ENCODE data around the gene TEKT1. TPM values are rescaled to one million over a fixed set of nuclear protein-coding genes. Genes with fewer than 3 reads are reported as not detected.
"Not testable (repeated sequence)": the region's sequence is repeated elsewhere in the genome, so short reads cannot be mapped to it uniquely, and the experiment has no call there.

The TEKT1 gene
- total RNA-seq, 1 experiment from 2014 or later: not detected

- Histone ChIP-seq H3K36me3 (ENCODE audit: insufficient read depth, low read length, poor library complexity, severe bottlenecking) (no peaks in the 10 kb centered on the region), H3K27ac (ENCODE audit: low read depth, low read length, poor library complexity, severe bottlenecking) (no peak overlapping the region), H3K4me1 (ENCODE audit: insufficient read depth, low read length, poor library complexity, severe bottlenecking) (no peaks in the 10 kb centered on the region), H3K4me3 (ENCODE audit: low read depth, low read length, poor library complexity, severe bottlenecking) (no peak overlapping the region), H3K9me3 (ENCODE audit: low read depth, low read length, poor library complexity, severe bottlenecking) (peaks cover 4% of the 10 kb centered on the region), H3K27me3 (replicated peaks; ENCODE audit: insufficient read depth, low read depth, low read length, poor library complexity) (peaks cover 44% of the 10 kb centered on the region)
- no peak for DNase-seq (ENCODE audit: low spot score)
- no TSS peak for BruUV-seq (replicated peaks)
- CTCF ChIA-PET: no interaction called here
- POLR2A ChIA-PET (ENCODE audit: low non-redundant PET): no interaction called here
- TF ChIP-seq, protein P1, sequence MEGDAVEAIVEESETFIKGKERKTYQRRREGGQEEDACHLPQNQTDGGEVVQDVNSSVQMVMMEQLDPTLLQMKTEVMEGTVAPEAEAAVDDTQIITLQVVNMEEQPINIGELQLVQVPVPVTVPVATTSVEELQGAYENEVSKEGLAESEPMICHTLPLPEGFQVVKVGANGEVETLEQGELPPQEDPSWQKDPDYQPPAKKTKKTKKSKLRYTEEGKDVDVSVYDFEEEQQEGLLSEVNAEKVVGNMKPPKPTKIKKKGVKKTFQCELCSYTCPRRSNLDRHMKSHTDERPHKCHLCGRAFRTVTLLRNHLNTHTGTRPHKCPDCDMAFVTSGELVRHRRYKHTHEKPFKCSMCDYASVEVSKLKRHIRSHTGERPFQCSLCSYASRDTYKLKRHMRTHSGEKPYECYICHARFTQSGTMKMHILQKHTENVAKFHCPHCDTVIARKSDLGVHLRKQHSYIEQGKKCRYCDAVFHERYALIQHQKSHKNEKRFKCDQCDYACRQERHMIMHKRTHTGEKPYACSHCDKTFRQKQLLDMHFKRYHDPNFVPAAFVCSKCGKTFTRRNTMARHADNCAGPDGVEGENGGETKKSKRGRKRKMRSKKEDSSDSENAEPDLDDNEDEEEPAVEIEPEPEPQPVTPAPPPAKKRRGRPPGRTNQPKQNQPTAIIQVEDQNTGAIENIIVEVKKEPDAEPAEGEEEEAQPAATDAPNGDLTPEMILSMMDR (conservative IDR thresholded peaks at IDR 0.05; ENCODE audit: low read depth, low read length): no peak
- no peak for TF ChIP-seq EZH2 (IDR thresholded peaks at IDR 0.05; ENCODE audit: borderline replicate concordance, low read depth, low read length, poor library complexity, severe bottlenecking)
- intact Hi-C loops (cut with micrococcal nuclease; ENCODE audit: unreplicated experiment): no loop called here
Measured at GRCh38 chr17:6818938-6819337, 12.6 kb downstream of the TEKT1 start.

- H3K27ac ChIP-seq (ENCODE audit: low read depth, low read length, poor library complexity, severe bottlenecking); POLR2A ChIA-PET (ENCODE audit: low non-redundant PET); H3K4me1 ChIP-seq (ENCODE audit: insufficient read depth, low read length, poor library complexity, severe bottlenecking); intact Hi-C loops (cut with micrococcal nuclease; ENCODE audit: unreplicated experiment); H3K9me3 ChIP-seq (ENCODE audit: low read depth, low read length, poor library complexity, severe bottlenecking); H3K36me3 ChIP-seq (ENCODE audit: insufficient read depth, low read length, poor library complexity, severe bottlenecking); CTCF ChIA-PET; DNase-seq (ENCODE audit: low spot score); BruUV-seq (replicated peaks); H3K4me3 ChIP-seq (ENCODE audit: low read depth, low read length, poor library complexity, severe bottlenecking): not testable (repeated sequence)
- H3K27me3 ChIP-seq (replicated peaks; ENCODE audit: insufficient read depth, low read depth, low read length, poor library complexity): peaks cover 30% of the 10 kb centered on the region
Measured at GRCh38 chr17:6816368-6816767, 15.2 kb downstream of the TEKT1 start.

- Histone ChIP-seq H3K36me3 (ENCODE audit: insufficient read depth, low read length, poor library complexity, severe bottlenecking) (no peaks in the 10 kb centered on the region), H3K4me1 (ENCODE audit: insufficient read depth, low read length, poor library complexity, severe bottlenecking) (no peaks in the 10 kb centered on the region), H3K4me3 (ENCODE audit: low read depth, low read length, poor library complexity, severe bottlenecking) (no peak overlapping the region), H3K9me3 (ENCODE audit: low read depth, low read length, poor library complexity, severe bottlenecking) (peaks cover 4% of the 10 kb centered on the region), H3K27ac (ENCODE audit: low read depth, low read length, poor library complexity, severe bottlenecking) (no peak overlapping the region), H3K27me3 (replicated peaks; ENCODE audit: insufficient read depth, low read depth, low read length, poor library complexity) (peaks cover 27% of the 10 kb centered on the region)
- DNase-seq (ENCODE audit: low spot score): no peak
- POLR2A ChIA-PET (ENCODE audit: low non-redundant PET): no interaction called here
- CTCF ChIA-PET: no interaction called here
- BruUV-seq (replicated peaks): no TSS peak
- intact Hi-C loops (cut with micrococcal nuclease; ENCODE audit: unreplicated experiment): no loop called here
- no peak for TF ChIP-seq EZH2 (IDR thresholded peaks at IDR 0.05; ENCODE audit: borderline replicate concordance, low read depth, low read length, poor library complexity, severe bottlenecking)
- TF ChIP-seq, protein P1 (conservative IDR thresholded peaks at IDR 0.05; ENCODE audit: low read depth, low read length): no peak
Measured at GRCh38 chr17:6815775-6816174, 15.8 kb downstream of the TEKT1 start.

- Histone ChIP-seq H3K27ac (ENCODE audit: low read depth, low read length, poor library complexity, severe bottlenecking) (no peak overlapping the region), H3K27me3 (replicated peaks; ENCODE audit: insufficient read depth, low read depth, low read length, poor library complexity) (peaks cover 9% of the 10 kb centered on the region), H3K4me3 (ENCODE audit: low read depth, low read length, poor library complexity, severe bottlenecking) (no peak overlapping the region), H3K4me1 (ENCODE audit: insufficient read depth, low read length, poor library complexity, severe bottlenecking) (no peaks in the 10 kb centered on the region), H3K9me3 (ENCODE audit: low read depth, low read length, poor library complexity, severe bottlenecking) (no peaks in the 10 kb centered on the region), H3K36me3 (ENCODE audit: insufficient read depth, low read length, poor library complexity, severe bottlenecking) (no peaks in the 10 kb centered on the region)
- no TSS peak for BruUV-seq (replicated peaks)
- ChIA-PET CTCF (no interaction called here), POLR2A (ENCODE audit: low non-redundant PET) (no interaction called here)
- TF ChIP-seq, protein P1 (conservative IDR thresholded peaks at IDR 0.05; ENCODE audit: low read depth, low read length): no peak
- TF ChIP-seq EZH2 (IDR thresholded peaks at IDR 0.05; ENCODE audit: borderline replicate concordance, low read depth, low read length, poor library complexity, severe bottlenecking): no peak
- DNase-seq (ENCODE audit: low spot score): no peak
- intact Hi-C loops (cut with micrococcal nuclease; ENCODE audit: unreplicated experiment): no loop called here
Measured at GRCh38 chr17:6812295-6812694, 19.2 kb downstream of the TEKT1 start.

Data from A673 (cell line).